G401.6 (cell line): Measurements from ENCODE around the gene MICAL2.

Source experiments
- FAIRE-seq: peaks from 2 replicates; lab custom pipeline; 2012; peaks lifted over from hg19 to GRCh38; lab: Jason Lieb, UNC

MICAL2 gene

GRCh38 chr11:12288931-12289666 is 178.7 kb downstream of the MICAL2 start:
- FAIRE-seq = no peak

GRCh38 chr11:12289667-12290476 is 179.5 kb downstream of the MICAL2 start:
- no peak for FAIRE-seq

GRCh38 chr11:12290477-12290922 is 180.1 kb downstream of the MICAL2 start:
- FAIRE-seq = no peak

- FAIRE-seq = no peak
These were observed 180.9 kb downstream of the MICAL2 start for GRCh38 chr11:12291313-12291712.

- FAIRE-seq = no peak
These were observed 181.4 kb downstream of the MICAL2 start for GRCh38 chr11:12291766-12292165.

- FAIRE-seq = no peak
These were observed 182.4 kb downstream of the MICAL2 start for GRCh38 chr11:12292766-12293165.

GRCh38 chr11:12293486-12293885 is 183.1 kb downstream of the MICAL2 start:
- FAIRE-seq = no peak

- FAIRE-seq = no peak
These were observed 184.2 kb downstream of the MICAL2 start for GRCh38 chr11:12294613-12295012.

- peak; percentile 72 for FAIRE-seq
These were observed 185.6 kb downstream of the MICAL2 start for GRCh38 chr11:12295943-12296342.

- FAIRE-seq = peak; percentile 11
These were observed 188.2 kb downstream of the MICAL2 start for GRCh38 chr11:12298610-12299009.

GRCh38 chr11:12301379-12301778 is 191.0 kb downstream of the MICAL2 start:
- no peak for FAIRE-seq

GRCh38 chr11:12303421-12304149 is 193.2 kb downstream of the MICAL2 start:
- FAIRE-seq = no peak

GRCh38 chr11:12306830-12307229 is 196.4 kb downstream of the MICAL2 start:
- FAIRE-seq = peak; percentile 6

- no peak for FAIRE-seq
These were observed 201.7 kb downstream of the MICAL2 start for GRCh38 chr11:12312132-12312531.
